Muscle of leg (tissue), 11 donors: ENCODE data around the gene COL18A1. TPM values are rescaled to one million over a fixed set of nuclear protein-coding genes. Genes with fewer than 3 reads are reported as not detected.

Experiments used
- DNase-seq: peaks from one replicate; pipeline ENCODE4 v3.0.0; 2013
- H3K27ac ChIP-seq: one replicate; pipeline ENCODE4 v1.5.1; 2013; ENCODE audit warnings: mild to moderate bottlenecking, low read length, control low read depth
- H3K27me3 ChIP-seq: one replicate; pipeline ENCODE4 v1.6.1; 2013; ENCODE audit warnings: low read length; ENCODE audit not compliant: control insufficient read depth, insufficient read depth
- H3K36me3 ChIP-seq: one replicate; pipeline ENCODE4 v1.6.1; 2013; ENCODE audit warnings: low read length; ENCODE audit not compliant: control insufficient read depth, insufficient read depth
- H3K4me1 ChIP-seq: one replicate; pipeline ENCODE4 v1.6.1; 2013; ENCODE audit warnings: low read length; ENCODE audit not compliant: control insufficient read depth, insufficient read depth
- H3K4me3 ChIP-seq: one replicate; pipeline ENCODE4 v1.5.1; 2013; ENCODE audit warnings: low read length, control low read depth
- H3K9me3 ChIP-seq: replicated peaks from 2 replicates; pipeline ENCODE4 v1.6.1; 2013; ENCODE audit warnings: low read depth, low read length; ENCODE audit not compliant: control insufficient read depth
- WGBS: methylation state at CpG from one replicate; pipeline ENCODE4 v1.1.5; 2013; ENCODE audit warnings: missing lambda C conversion rate; ENCODE audit not compliant: insufficient coverage; 5-methylcytosine and 5-hydroxymethylcytosine counted together
- polyA plus RNA-seq, 8 donors: library from polyadenylated mRNA; unstranded; fragments of 120-200 nt; gene quantifications; one replicate each; pipeline versions ENCODE4 v1.2.1 to v1.2.3, GENCODE V29; 2013; ENCODE audit warnings: inconsistent platforms in 1 of 8, low replicate concordance in 1 of 8; ENCODE audit not compliant: insufficient read length in 8 of 8, insufficient read depth in 1 of 8
- total RNA-seq: library from RNA; stranded (reverse); fragments of 120-200 nt; gene quantifications from one replicate; pipeline ENCODE4 v1.2.4, GENCODE V29; 2013

Gene COL18A1
- total and polyA plus RNA-seq, 9 donors: 58.4 to 141 (median 95.6) TPM

DNA sequence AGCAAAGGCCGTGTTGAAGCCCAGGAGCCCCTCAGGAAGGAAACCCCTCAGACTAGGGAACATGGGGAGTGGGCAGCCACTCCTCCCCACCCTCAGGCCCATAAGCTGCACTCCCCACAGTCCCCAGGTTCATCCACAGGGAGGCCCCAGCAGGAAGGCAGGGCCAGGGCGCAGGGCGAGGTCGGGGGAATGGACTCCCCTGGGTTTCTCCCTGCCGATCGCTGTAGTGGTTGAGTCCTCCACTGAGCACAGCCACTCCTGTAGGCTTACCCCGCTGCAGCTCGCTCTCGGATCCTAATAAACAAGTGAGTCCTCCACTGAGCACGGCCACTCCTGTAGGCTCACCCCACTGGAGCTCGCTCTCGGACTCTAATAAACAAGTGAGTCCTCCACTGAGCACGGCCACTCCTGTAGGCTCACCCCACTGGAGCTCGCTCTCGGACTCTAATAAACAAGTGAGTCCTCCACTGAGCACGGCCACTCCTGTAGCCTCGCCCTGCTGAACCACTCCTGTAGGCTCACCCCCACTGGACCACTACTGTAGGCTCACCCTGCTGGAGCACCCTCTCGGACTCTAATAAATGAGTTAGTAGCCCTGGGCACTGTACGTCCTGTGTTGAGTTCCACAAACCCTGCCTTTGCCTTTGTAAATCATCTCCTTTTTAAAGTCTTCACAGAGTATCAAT, 16.2 kb upstream of the COL18A1 start:
- DNase-seq: no peak
- Histone ChIP-seq H3K27me3 (peaks cover 9% of the 10 kb centered on the region), H3K27ac (no peak overlapping the region), H3K4me1 (peaks cover 32% of the 10 kb centered on the region), H3K4me3 (no peak overlapping the region), H3K9me3 (no peaks in the 10 kb centered on the region), H3K36me3 (no peaks in the 10 kb centered on the region)
- WGBS: 80% methylated on average over 16 of the region's 19 CpGs

GRCh38 chr21:45390121-45390751, 14.7 kb upstream of the COL18A1 start:
- Histone ChIP-seq H3K4me3 (no peak overlapping the region), H3K9me3 (no peaks in the 10 kb centered on the region), H3K36me3 (no peaks in the 10 kb centered on the region), H3K27me3 (peaks cover 13% of the 10 kb centered on the region), H3K27ac (no peak overlapping the region), H3K4me1 (peaks cover 25% of the 10 kb centered on the region)
- 79% methylated on average over 23 of the region's 28 CpGs for WGBS
- no peak for DNase-seq

DNA sequence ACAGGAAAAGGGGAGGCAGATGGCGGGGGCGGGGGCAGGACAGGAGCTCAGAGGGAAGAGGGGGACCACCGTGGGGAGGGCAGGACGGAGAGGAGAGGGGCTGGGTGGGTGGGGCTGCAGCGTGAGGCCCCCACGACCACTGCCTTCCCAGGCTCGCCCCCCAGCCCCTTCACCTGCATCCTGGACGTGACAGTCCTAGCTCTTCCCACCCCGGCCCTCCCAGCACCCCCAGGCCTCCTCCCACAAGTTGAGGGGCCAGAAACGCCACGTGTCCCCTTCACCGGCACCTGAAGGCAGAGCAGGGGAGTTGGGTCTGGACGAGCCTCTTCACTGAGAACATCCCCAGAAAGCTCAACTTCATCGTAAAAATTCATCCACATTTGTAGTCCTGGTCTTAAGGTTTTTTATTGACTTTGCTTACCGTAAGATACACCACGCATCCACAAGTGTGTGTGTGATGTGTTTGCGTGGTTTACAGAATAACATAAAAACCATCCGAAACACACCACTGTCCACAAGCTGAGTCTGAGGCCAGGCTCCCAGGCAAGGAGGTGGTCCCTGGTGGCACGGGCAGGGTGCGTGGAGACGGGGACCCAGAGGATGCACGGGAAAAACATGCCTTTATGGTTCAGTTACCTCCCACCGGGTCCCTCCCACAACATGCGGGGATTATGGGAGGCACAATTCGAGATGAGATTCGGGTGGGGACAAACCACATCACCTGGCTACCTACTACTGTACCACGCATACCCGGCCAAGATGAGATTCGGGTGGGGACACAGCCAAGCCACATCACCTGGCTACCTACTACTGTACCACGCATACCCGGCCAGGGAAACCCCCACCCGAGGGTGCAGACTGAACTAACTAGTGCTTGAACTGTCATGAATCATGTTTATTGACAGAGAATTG, 13.9 kb upstream of the COL18A1 start:
- H3K9me3 ChIP-seq: no peaks in the 10 kb centered on the region
- no peak for DNase-seq
- H3K4me1 ChIP-seq: peaks cover 25% of the 10 kb centered on the region
- no peaks in the 10 kb centered on the region for H3K36me3 ChIP-seq
- no peak overlapping the region for H3K4me3 ChIP-seq
- peaks cover 13% of the 10 kb centered on the region for H3K27me3 ChIP-seq
- WGBS: 88% methylated on average over 14 of the region's 32 CpGs
- H3K27ac ChIP-seq: no peak overlapping the region

DNA sequence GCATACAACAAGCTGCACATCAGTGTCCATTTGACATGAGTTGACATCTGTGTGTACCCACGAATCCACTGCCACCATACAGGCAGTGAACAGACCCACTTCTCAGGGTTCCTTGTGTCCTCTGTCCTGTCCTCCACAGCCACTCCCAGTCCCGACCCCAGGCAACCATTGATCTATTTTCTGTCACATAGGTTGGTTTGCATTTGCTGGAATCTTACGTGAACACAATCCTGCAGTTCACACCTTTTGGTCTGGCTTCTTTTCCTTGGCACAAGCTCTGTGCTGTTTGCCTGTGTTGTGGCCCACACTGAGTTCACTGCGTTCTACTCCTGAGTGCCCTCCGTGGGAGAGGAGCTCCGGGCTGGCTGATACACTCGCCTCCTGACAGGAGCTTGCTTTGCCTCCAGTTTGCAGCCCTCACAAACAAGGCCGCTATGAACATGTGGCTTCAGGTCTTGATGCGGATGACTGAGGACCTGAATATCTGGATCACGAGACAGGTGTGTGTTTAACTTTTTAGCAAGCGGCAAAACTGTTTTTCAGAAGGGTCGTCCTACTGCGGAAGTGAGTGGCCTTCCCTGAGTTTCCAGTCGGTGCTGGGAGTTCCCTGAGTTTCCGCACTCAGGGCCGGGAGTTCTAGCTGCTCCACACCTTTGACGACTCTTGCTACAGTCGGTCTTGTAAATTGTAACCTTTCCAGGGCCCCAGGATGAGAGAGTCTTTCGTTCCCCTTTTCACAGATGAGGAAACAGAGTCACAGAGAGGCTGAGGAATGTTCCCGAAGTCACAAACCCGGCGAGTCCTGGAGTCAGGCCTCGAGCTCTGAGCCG, 13.0 kb upstream of the COL18A1 start:
- Histone ChIP-seq H3K27me3 (peaks cover 9% of the 10 kb centered on the region), H3K36me3 (no peaks in the 10 kb centered on the region), H3K9me3 (no peaks in the 10 kb centered on the region), H3K4me3 (no peak overlapping the region), H3K4me1 (peaks cover 17% of the 10 kb centered on the region), H3K27ac (no peak overlapping the region)
- WGBS: 88% methylated on average over 24 of the region's 24 CpGs
- no peak for DNase-seq

GRCh38 chr21:45392573-45392971, 12.4 kb upstream of the COL18A1 start:
- Histone ChIP-seq H3K27me3 (peaks cover 9% of the 10 kb centered on the region), H3K4me1 (peaks cover 10% of the 10 kb centered on the region), H3K27ac (no peak overlapping the region), H3K4me3 (no peak overlapping the region), H3K36me3 (no peaks in the 10 kb centered on the region), H3K9me3 (no peaks in the 10 kb centered on the region)
- WGBS: 84% methylated on average over 12 of the region's 14 CpGs
- DNase-seq: no peak

- 78% methylated on average over 26 of the region's 26 CpGs for WGBS
- H3K27ac ChIP-seq: no peak overlapping the region
- no peaks in the 10 kb centered on the region for H3K36me3 ChIP-seq
- no peak overlapping the region for H3K4me3 ChIP-seq
- no peak for DNase-seq
- peaks cover 6% of the 10 kb centered on the region for H3K4me1 ChIP-seq
- H3K9me3 ChIP-seq: no peaks in the 10 kb centered on the region
- peaks cover 9% of the 10 kb centered on the region for H3K27me3 ChIP-seq
Observed at GRCh38 chr21:45393021-45393420, 11.9 kb upstream of the COL18A1 start.

GRCh38 chr21:45393833-45394638, 10.9 kb upstream of the COL18A1 start:
- Histone ChIP-seq H3K9me3 (no peaks in the 10 kb centered on the region), H3K27ac (no peak overlapping the region), H3K36me3 (no peaks in the 10 kb centered on the region), H3K27me3 (peaks cover 9% of the 10 kb centered on the region), H3K4me1 (no peaks in the 10 kb centered on the region), H3K4me3 (no peak overlapping the region)
- WGBS: 74% methylated on average over 18 of the region's 30 CpGs
- DNase-seq: no peak

DNA sequence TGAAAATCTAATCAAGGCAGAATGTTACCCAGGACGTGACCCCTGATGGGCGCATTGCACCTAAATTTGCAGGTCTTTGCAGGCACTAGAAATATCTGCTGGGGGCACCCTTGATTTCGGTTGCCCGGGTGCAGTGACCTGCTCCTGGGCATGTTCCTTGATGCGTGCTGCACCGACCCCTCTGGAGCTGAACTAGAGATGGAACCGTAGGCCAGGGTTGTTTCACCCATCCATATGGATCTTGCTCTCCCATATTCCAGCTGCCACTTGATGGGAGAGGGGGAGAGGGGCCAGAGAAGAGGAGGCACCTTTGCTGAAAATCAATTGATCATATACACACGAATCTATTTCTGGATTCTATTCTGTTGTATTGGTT, 8.4 kb upstream of the COL18A1 start:
- Histone ChIP-seq H3K4me1 (no peaks in the 10 kb centered on the region), H3K27me3 (peaks cover 6% of the 10 kb centered on the region), H3K9me3 (peaks cover 7% of the 10 kb centered on the region), H3K36me3 (no peaks in the 10 kb centered on the region), H3K27ac (no peak overlapping the region), H3K4me3 (no peak overlapping the region)
- WGBS: 85% methylated on average over 7 of the region's 8 CpGs
- no peak for DNase-seq

DNA sequence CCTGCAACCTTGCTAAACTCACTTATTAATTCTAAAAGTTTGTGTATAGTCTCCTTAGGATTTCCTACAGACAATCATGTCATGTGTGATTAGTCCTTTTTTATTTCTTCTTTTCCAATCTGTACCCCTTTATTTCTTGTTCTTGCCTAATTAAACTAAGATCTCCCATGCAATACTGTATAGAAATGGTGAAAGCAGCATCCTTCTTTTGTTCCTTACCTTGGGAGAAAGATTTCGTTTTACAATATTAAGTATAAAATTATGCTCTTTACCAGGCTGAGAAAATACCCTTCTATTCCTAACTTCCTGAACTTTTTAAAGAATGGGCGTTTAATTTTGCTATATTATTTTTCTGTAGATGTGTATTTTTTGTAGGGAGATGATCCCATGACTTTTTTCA, 7.6 kb upstream of the COL18A1 start:
- H3K27ac ChIP-seq: no peak overlapping the region
- H3K27me3 ChIP-seq: peaks cover 8% of the 10 kb centered on the region
- H3K36me3 ChIP-seq: no peaks in the 10 kb centered on the region
- DNase-seq: no peak
- H3K4me1 ChIP-seq: no peaks in the 10 kb centered on the region
- no peak overlapping the region for H3K4me3 ChIP-seq
- peaks cover 7% of the 10 kb centered on the region for H3K9me3 ChIP-seq
- WGBS: no CpG with 5 or more reads among the region's 2 CpGs
